Measurements from ENCODE around the gene WWP2.
A peak's percentile ranks its signal among the peaks of the same experiment; 100 is the strongest.
"Not testable (repeated sequence)": the region's sequence is repeated elsewhere in the genome, so short reads cannot be mapped to it uniquely, and the experiment has no call there.

WWP2 gene

DNA sequence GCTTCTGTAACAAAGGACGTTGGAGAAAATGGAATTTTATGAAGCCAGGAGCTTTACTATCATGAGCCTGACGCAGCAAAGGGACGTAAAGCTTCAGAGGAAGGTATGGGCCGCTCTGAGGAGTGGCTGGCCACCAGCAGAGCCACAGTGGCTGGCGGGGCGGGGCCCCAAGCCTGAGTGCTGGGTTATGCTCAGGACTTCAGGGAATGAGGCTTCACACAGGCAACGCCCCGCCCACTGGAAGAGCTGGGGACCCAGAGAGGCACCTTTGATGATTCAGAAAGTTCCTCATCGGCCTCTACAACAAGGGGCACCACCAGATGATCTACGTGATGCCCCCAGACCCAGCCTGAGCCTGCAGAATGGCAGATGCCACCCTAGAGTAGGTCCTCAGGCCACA lies 16.2 kb upstream of the WWP2 start:
- no peak for DNase-seq (ENCODE audit: low spot score)

DNA sequence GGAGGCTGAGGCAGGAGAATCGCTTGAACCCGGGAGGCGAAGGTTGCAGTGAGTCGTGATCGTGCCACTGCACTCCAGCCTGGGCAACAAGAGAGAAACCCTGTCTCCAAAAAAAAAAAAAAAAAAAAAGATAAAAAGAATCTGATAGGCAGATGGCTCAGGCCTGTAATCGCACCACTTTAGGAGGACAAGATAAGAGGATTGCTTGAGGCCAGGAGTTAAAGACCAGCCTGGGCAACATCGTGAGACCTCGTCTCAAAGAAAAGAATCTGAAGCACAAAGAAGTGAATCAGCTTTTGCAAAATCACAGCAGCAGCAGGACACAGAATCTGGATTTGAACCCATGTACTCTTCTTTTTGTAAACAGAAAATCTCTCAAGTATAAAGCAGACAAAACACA lies 15.0 kb upstream of the WWP2 start:
- no peak for DNase-seq (ENCODE audit: low spot score)

DNA sequence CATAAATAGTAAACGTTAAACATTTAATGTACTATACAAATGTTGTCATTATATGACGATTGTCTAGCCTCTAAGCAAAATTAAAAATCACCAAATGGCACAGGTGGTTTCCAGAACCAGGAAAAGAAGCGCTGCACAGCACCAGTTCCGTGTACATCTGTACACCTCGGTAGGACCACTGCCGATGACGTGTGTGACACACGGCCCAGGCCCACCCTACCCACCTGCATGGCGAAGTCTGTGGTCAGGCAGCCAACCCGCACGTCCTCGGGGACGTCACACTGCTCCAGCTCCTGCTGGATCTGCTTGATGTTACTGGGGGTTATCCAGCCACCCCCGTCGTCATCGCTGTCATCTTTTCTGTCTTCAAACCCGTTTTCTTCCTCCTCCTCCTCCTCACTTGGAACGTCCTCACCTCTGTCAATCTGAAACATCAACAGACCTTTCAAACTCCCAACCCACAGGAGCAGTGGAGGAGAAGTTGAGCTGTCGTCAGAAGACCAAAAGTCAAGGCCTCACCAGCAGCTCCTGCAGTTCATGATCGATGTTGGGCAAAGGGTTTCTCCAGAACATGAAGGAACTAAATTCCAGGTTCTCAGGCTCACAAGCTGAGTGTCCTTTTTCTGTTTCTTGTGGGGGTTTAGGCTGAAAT lies 13.3 kb upstream of the WWP2 start:
- DNase-seq (ENCODE audit: low spot score), result no peak

DNA sequence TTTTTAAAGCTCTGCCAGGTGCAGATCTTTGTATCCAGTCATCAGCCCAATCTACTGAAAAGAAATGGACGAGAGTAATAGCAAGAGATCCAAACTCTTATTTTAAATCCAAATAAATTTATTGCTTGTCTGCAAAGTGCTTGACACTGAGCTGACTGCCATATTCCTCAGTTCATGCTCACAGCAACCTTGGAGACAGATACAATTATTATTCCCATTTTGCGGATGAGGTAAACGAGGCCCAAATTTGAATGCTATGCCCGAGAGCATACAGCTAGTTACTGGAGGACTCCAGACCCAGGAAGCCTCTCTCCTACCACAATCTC lies 8.0 kb upstream of the WWP2 start:
- no peak for DNase-seq (ENCODE audit: low spot score)

DNA sequence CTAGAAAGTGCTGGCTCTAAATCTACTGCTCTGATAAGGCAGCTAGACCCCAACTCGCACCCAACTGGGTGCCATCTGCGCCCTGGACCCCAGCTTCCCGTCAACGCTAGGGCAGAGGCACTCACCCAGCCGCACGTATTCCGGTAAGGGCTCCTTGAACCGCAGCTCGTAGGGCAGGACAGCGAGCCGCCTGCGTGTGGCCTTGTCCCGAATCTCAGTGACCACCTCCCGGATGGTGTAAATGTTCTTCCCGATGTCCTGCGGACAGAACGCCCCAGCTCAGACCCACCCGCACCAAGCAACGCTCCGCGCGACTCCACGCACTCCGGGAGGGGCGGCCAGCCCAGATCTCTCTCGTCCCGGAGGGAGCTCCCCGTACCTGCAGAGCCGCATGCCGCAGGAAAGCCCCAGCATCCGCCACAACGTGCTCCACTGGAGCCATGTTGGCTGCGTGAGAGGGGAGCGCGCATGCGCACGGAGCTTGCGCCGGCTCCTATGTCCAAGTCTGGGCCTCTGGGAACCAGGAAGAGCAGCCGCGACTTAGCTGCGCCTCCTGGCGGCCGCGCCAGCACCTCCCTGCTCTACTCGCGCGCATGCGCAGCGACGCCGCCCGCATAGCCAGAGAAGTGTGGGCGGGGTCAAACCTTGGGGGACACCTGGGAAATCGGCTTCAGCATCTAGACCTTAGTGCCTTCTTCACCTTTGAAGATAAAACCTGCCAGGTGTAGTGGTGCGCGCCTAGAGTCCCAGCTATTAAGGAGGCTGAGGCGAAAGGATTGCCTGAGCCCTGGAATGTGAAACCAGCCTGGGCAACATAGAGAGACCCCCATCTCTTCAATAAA lies 7.4 kb upstream of the WWP2 start, which contains the start of gene NOB1:
Gene NOB1 (minus strand): TSS at position 458 of the 842 bp plus-strand sequence. CDS start 16 bp downstream, at position 442.
- DNase-seq (ENCODE audit: low spot score), result peak; percentile 99

DNA sequence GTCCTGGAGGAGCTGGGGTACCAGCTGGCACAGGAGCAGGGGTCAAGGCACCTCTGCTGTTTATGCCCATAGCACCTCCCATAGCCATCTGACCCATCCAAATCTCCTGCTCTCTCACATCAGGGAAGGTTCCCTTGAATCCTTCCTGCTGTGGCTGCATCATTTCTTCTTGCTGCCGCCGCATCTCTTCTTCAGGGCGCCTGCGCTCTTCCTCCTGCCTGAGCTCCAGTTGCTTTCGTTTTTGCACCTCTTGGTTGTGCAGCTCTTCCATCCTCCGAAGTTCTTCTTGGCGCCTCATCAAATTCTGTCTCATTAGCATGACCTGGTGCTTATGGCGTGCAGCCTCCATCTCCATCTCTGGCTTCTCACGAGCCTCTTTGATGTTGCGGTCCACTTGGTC lies 5.4 kb upstream of the WWP2 start:
- no peak for DNase-seq (ENCODE audit: low spot score)

DNA sequence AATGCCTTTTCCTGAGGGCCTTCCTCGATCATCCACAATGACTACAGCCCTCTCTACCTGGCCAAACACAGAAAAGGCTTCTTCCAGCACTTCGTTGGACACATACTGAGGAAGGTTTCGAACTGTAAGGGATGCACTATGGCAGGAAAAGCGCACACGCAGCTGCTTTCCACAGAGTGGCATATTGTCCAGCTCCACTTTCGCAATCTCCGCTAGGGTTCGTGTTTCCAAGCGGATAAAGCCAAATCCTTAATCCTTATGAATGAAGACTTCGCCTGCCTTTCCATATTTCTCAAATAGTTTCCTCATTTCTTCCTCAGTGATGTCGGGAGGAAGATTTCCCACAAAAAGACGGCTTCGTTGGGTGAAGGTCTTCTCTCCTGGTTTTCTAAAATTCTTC lies 4.8 kb upstream of the WWP2 start:
- DNase-seq (ENCODE audit: low spot score), result not testable (repeated sequence)

DNA sequence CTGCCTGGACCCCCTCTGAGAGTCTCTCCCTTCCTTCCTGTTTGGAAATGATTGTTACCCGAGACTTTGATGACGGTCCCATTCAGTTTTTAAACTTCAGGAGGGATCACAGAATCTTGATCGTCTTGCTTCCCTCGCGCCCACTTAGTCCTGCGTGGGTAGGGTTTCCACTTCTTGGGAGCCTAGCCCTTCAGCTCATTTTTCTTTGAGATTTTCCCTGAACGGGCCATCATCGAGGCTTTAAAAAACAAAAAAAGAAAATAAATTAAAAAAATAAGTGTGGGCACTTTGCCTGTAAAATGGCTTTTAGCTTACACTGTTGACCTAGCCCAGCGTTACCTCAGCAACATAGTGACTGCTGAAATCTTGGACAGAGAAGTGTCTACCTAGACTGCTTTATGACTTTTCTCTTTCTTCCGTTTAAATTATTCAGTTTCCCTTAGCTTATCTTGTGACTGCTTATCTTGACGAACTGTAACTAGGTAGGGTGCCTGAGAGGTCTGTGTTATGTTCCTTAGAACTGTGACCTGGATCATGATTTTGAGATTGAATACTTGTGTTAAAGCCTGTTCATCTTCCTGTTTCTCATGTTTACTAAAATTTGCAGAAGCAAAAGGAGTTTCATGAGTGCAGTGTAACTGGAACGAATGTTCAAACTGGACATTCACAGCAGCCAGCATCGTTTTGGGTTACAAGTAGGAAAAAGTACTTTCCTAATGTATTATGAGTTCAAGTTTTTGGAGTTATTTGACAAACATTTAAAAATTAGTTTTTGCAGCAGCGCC lies 874 bp downstream of the WWP2 start:
- peak; percentile 45 for DNase-seq (ENCODE audit: low spot score)

DNA sequence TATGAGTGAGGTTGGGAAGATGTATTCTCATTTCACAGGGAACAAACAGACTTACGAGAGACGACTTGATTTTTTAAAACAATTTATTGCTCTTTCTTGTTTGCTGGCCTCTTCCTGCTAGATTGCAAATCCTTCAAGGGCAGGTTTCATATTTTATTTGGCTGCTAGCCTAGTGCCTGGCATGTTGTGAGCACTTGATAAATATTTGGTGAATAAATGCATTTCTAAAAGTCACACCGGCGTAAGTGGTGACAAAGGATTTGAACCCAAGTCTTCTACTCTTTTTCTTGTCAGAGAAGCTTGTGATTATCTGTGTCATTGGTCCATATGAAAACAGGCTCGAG lies 1.4 kb downstream of the WWP2 start:
- DNase-seq (ENCODE audit: low spot score), result peak; percentile 15

DNA sequence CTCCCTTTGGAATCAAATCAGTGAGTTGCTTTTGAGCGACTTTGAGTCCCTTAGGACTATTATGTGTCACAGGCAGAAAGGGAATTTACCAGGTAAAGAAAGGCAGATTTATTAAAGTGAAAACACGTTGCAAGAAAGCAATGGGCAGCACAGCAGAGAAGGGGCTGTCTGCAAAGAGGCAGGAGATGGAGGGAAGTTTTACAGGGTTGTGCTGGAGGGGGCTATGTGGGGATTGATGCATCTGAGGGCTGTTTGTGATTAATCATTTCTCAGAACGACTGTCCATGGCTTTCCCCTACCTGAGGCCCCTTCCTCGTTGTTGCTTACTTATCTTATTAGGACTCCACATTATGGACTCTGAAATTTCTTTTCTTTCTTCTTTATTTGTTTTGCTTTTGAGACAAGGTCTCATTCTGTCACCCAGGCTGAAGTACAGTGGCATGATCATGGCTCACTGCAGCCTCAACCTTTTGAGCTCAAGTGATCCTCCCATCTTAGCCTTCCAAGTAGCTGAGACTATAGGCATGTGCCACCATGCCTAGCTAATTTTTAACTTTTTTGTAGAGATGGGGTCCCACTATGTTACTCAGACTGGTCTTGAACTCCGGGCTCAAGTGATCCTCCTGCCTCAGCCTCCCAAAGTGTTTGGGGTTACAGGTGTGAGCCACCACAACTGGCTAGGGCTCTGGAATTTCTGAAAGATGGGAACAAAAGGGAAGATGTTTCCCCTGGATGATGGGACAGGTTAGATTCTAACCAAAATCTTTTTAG lies 5.5 kb downstream of the WWP2 start:
- DNase-seq (ENCODE audit: low spot score), result no peak

DNA sequence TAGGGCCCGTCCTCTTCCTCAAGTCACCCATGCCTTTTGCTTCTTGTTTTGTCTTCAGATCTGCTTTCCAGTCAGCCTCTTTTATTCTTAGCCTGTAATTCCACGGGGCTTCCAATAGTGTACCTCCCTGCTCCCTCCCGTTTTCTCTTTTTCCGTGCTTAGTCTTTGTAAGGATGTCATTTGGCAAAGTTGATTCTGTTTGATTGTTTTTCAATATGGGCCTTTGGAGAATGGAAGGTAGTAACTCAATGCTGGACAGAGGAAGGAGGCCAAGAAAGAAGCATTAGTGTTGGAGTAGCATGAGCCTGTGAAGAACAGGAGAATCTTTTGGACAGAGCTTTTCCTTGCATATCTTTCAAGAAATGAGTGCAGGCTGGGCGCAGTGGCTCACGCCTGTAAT lies 6.5 kb downstream of the WWP2 start:
- no peak for DNase-seq (ENCODE audit: low spot score)

DNA sequence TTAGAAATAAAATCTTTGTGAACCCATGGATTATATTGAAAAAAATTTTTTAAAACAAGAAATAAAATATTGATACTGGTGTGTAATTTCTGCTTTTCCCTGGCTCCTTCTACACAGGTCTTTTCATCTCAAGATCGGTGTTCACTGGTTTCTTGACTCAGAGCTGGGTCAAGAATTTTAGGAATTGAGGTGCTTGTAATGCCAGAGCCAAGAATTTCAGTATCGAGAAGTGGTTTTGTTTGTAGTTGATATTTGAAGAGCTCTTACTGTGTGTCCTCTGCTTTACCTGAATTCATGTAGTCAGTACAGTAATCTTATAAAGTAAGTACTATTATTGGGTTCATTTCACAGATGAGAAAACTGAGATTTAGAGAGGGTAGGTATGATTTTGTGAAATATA lies 7.3 kb downstream of the WWP2 start:
- no peak for DNase-seq (ENCODE audit: low spot score)

DNA sequence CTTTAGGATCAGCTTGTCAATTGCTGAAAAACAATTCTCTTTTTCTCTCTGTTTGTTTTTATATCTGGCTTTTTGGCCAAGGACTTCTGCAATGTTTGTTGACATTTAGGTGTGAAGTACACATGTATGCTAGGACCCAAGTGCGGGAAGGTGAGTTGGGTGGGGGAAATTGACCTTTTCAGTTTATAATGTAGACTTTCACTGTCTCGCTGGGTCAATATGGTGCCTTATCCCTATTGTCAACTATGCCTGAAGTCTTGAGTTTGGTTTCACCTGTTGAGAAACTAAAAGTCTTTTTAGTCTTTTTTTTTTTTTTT lies 9.5 kb downstream of the WWP2 start:
- DNase-seq (ENCODE audit: low spot score), result no peak

DNA sequence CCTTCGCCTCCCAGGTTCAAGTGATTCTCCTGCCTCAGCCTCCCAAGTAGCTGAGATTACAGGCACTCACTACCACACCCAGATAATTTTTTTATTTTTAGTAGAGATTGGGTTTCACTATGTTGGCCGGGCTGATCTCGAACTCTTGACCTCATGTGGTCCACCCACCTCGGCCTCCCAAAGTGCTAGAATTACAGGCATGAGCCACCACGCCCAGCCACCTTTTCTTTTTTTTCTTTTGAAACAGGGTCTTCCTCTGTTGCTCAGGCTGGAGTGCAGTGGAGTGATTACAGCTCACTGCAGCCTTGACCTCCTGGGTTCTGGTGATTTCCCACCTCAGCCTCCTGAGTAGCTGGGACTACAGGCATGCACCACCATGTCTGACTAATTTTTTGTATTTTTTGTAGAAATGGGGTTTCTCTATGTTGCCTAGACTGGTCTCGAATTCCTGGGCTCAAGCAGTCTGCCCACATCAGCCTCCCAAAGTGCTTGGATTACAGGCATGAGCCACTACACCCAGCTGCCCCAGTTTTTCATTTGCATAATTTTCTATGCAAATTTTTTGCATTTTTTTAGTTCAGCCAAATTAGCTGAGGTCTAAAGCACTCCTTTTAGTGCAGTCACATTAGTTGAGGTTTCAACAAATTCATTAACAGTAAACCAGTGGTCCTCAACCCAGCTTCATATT lies 11.3 kb downstream of the WWP2 start:
- no peak for DNase-seq (ENCODE audit: low spot score)

DNA sequence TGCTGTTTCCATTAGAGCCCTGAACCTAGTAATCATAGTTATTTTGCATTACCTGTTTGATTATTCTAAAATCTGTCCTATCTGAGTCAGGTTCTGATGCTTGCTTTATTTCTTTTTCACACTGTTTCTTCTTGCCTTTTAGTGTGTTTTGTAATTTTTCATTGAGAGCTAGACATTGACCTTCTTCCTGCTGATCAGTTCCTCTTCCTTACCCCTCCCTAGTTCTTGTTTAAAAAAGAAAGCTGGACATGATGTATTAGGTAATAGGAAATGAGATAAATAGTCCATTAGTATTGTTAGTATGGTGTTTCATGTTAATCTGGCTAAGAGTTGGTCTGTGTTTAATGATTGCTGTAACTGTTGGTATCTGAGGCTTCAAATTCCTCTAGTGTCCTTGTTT lies 13.4 kb downstream of the WWP2 start:
- DNase-seq (ENCODE audit: low spot score), result no peak

DNA sequence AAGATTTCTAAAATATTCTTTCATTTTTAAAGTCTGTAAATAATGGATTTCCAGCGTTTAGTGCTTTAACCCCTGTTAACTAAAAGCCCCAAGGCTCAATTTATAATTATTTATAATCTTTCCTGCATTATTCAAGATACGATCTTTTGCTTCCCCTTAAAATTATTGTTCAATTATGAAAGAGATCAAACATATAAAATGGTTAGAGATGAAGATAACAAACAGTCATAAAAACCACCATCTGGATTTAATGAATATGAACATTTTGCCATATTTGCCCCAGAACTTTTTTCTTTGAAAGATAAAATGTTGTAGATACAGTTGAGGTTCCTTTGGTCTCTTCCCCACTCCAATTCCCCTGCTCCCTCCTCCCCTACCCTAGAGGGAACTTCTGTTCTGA lies 17.6 kb downstream of the WWP2 start:
- no peak for DNase-seq (ENCODE audit: low spot score)

DNA sequence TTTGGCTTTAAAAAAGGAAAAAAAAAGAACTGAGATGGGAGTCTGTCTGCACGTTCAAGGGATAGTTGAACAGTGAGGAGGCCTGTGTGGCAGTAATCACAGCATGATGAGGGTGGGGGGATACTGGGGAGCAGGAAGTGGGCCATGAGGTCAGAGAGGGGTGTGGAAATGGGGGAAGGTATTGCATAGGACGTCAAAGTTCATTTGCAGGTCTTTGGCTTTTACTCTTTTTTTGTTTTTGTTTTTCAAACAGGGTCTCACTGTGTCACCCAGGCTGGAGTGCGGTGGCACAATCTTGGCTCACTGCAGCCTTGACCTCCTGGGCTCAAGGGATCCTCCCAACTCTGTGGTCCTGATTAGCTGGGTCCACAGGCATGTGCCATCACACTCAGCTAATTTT lies 19.0 kb downstream of the WWP2 start:
- no peak for DNase-seq (ENCODE audit: low spot score)

DNA sequence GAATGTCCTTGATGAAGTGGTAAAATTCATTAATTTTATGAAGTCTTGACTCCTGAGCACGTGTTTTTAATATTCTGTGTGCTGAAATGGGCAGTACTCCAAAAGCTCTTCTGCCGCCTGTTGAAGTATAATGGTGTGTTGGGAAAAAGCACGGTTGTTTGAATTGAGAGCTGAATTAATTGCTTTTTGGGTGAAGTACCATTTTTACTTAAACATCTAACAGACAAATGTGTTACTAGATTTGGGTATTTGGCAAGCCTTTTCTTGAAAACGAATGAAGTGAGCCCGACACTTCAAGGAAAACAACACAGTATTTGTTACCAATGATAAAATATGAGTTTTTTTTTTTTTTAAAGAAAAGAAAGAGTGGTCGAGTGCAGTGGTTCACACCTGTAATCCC lies 22.5 kb downstream of the WWP2 start:
- no peak for DNase-seq (ENCODE audit: low spot score)

DNA sequence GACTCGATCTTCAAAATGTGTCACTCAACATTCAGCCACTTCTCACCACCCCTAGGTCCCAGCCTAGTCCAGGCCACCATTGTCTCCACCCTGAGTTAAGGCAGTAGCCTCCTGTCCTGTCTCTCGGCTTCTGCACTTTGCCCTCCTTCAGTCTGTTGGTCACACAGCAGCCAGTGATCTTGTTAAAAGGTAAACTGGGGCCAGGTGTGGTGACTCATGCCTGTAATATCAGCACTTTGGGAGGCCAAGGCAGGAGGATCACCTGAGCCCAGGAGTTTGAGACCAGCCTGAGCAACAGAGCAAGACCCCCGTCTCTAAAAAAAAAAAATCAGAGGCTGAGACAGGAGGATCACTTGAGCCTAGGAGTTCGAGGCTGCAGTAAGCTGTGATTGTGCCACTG lies 25.8 kb downstream of the WWP2 start:
- DNase-seq (ENCODE audit: low spot score), result no peak

DNA sequence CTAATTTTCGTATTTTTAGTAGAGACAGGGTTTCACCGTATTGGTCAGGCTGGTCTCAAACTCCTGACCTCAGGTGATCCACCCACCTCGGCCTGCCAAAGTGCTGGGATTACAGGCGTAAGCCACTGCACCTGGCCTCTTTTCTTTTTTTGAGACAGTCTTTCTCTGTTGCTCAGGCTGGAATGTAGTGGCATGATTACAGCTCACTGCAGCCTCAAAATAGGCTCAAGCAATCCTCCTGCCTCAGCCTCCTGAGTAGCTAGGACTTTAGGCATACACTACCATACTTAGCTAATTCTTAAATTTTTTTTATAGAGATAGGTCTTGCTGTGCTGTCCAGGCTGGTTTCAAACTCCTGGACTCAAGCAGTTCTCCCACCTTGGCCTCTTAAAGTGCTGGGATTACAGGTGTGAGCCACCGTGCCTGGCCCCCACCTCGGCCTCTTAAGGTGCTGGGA lies 29.3 kb downstream of the WWP2 start:
- not testable (repeated sequence) for DNase-seq (ENCODE audit: low spot score)

DNA sequence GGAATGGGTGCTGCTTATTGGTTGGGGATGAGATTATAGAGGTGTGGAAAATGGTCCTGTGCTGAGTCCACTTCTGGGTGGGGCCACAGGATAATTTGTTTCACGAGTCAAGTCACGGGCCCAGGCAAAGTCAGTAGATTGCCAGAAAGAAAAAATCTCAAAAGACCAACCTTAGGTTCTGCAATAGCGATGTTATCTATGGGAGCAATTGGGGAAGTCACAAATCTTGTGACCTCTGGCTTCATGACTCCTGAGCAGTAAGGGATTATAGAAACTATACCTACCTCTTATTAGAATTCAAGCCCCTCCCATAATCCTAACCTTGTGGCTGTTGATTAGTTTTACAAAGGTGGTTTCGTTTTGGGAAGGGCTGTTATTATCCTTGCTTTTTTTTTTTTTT lies 31.4 kb downstream of the WWP2 start:
- DNase-seq (ENCODE audit: low spot score), result no peak

DNA sequence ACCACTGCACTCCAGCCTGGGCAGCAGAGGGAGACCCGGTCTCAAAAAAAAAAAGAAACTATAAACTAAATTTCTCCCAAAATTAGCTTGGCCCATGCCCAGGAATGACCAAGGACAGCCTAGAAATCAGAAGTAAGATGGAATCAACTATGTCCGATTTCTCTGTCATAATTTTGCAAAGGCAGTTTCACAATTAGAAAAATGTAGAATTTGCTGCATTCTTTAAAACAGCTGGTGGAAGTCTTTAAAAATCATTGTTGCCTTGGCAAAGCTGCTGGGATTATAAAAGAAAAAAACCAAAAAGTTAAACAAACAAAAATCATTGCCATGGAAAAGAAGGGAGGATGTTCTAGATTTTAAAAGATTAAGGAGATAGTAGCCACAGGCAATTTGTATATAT lies 32.4 kb downstream of the WWP2 start:
- DNase-seq (ENCODE audit: low spot score), result no peak

All from hematopoietic multipotent progenitor cell treated with erythropoietin and hydrocortisone succinate and interleukin-3 and kit ligand, for 17 days (in vitro differentiated cells).